H1 (cell line): ENCODE measurements around the gene NFX1. TPM values are rescaled to one million over a fixed set of nuclear protein-coding genes. Genes with fewer than 3 reads are reported as not detected.

Experiments used
- polyA plus RNA-seq, 7 experiments: library from polyadenylated mRNA; depleted of rRNA in 3 of 7; stranded (reverse) in 5 of 7; unstranded in 2 of 7; fragments of >200 nt in 5 of 7; fragments of 200-250 nt in 2 of 7; gene quantifications; 1 replicate in 5 of 7; 2 replicates in 1 of 7; 4 replicates in 1 of 7; pipeline versions ENCODE4 v1.2.1 to v1.2.3, GENCODE V29; 2011 to 2013; ENCODE audit warnings: missing spikeins in 2 of 7, mixed read lengths in 2 of 7
- total RNA-seq: library from RNA; stranded (reverse); fragmentation: NEBNext Ultra II Directional; extraction: Animal tissue kit (Norgen Biotek cat#: 25700); gene quantifications from 2 replicates; pipeline ENCODE4 v1.2.1, GENCODE V29; 2021
- TF ChIP-seq, protein P1 (sequence below), 3 experiments: IDR thresholded peaks; 1 replicate in 2 of 3; 2 replicates in 1 of 3; pipeline versions ENCODE4 v1.5.1 to v1.6.1; 2011; ENCODE audit warnings: low read length in 3 of 3, mild to moderate bottlenecking in 3 of 3, inconsistent platforms in 2 of 3, low read depth in 1 of 3, moderate library complexity in 1 of 3; ENCODE audit not compliant: insufficient read depth in 1 of 3; ENCODE audit errors: control extremely low read depth in 1 of 3

Gene NFX1
- total and polyA plus RNA-seq, 2 of the 8 experiments (the other 6 are each of a cell fraction or from before 2014, with no cell fraction given): 19.4 to 28.4 TPM

DNA sequence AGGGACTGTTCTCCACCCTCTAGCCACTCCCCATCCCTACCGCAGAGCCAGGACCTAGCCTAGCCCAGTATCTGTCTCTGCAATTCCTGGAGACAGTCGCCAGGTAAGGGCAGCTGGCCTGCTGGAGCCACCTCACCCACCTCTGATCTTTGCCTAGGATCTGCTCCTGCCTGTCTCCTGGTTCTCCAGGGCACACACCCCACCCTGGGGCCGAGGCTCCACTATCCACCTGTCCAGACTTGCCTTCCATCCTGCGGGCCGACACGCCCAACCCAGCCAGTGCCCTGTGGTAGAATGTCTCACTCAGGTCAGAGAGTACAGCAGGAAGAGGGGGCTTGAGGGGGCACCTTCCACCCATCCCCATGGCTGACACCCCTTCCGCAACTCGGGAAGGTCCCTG lies 127.8 kb downstream of the NFX1 start (continued):
- TF ChIP-seq, protein P1, sequence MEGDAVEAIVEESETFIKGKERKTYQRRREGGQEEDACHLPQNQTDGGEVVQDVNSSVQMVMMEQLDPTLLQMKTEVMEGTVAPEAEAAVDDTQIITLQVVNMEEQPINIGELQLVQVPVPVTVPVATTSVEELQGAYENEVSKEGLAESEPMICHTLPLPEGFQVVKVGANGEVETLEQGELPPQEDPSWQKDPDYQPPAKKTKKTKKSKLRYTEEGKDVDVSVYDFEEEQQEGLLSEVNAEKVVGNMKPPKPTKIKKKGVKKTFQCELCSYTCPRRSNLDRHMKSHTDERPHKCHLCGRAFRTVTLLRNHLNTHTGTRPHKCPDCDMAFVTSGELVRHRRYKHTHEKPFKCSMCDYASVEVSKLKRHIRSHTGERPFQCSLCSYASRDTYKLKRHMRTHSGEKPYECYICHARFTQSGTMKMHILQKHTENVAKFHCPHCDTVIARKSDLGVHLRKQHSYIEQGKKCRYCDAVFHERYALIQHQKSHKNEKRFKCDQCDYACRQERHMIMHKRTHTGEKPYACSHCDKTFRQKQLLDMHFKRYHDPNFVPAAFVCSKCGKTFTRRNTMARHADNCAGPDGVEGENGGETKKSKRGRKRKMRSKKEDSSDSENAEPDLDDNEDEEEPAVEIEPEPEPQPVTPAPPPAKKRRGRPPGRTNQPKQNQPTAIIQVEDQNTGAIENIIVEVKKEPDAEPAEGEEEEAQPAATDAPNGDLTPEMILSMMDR (IDR thresholded peaks at IDR 0.05; ENCODE audit: control extremely low read depth in 1 of 3, insufficient read depth in 1 of 3, low read depth in 1 of 3, low read length in 3 of 3): no peak
